ENCODE measurements around the gene RNF5. TPM values are rescaled to one million over a fixed set of nuclear protein-coding genes. Genes with fewer than 3 reads are reported as not detected.
A peak's percentile ranks its signal among the peaks of the same experiment; 100 is the strongest.
"Not testable (repeated sequence)": the region's sequence is repeated elsewhere in the genome, so short reads cannot be mapped to it uniquely, and the experiment has no call there.

RNF5 gene
- total and polyA plus RNA-seq, 2 of the 4 experiments (the other 2 are of a cell fraction) = 18.8 to 41.4 TPM

DNA sequence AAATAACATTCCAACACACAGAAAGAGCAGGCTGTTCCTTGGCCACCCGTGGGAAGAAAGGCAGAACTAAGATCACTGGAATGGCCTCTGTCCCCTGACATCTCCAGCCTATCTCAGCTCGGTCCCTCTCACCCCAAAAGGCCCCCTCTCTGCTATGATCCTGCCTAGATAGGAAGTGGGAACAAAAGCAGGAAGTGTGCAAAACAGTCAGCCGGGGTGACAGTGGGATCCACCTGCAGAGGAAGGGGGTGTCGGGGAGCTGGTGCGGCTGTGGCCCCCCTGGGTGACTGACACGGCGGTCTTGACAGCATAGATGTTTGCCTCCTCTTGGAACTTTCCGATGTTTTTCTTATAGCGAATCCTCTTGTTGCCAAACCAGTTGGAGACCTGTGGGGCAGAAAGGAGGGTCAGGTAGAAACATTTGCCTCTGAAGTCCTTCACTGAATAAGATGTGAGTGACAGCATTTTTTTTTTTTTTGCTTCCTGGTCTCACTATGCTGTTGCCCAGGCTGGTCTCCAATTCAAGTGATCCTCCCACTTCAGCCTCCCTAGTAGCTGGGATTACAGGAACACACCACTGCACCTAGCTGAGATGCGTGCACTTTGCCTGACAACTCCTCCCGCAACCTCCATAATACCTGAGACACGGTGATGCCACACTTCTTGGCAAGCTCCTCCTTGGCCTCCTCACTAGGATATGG lies 9.0 kb downstream of the RNF5 start (continued):
- TF ChIP-seq RCOR1 (IDR thresholded peaks at IDR 0.05; ENCODE audit: insufficient replicate concordance, low read length) = no peak

DNA sequence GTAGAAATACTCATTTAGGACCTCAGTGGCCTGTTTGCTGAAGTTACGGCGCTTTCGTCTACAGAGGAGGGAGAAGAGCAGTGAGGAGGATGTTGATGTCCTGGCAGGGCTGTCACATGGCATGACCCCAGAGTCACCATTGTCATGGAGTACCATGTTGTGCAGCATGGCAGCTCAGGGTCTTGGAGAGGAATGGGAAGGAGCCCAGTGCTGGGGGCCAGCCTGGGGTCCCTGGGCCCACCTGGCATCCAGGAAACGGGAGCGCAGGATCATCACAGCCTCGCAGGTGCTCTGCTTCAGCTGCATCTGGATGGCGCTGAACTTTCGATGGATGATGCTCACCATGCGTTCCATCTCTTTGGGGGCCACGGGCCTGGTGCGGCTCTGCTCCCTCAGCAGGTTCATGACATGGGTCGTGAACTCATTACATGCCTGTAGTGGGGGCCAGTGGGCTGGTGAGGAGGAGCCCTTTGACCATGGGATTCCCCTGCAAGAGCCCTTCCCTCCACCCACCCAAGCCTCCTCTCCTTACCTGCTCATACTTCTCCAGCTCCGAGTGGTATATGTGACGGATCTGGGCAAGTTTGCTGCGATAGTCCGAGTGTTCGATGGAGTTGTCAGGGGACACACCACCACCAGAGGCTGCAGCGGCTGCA lies 9.6 kb downstream of the RNF5 start:
- H3K9me3 ChIP-seq (ENCODE audit: control insufficient read depth, insufficient read depth, low read length); H3K9ac ChIP-seq (ENCODE audit: low read depth, low read length); H3K27me3 ChIP-seq (ENCODE audit: control insufficient read depth, insufficient read depth, low read length); H4K5ac ChIP-seq (ENCODE audit: low read depth, low read length); H3K18ac ChIP-seq (ENCODE audit: low read depth, low read length); H3K56ac ChIP-seq (ENCODE audit: extremely low read depth, insufficient read depth, low read length); H2AFZ ChIP-seq (replicated peaks; ENCODE audit: low read length, poor library complexity); H3K4me3 ChIP-seq (ENCODE audit: insufficient read depth, low read depth, low read length); H3K14ac ChIP-seq (replicated peaks; ENCODE audit: low read depth, low read length); H2BK5ac ChIP-seq (ENCODE audit: low read depth, low read length, poor library complexity, severe bottlenecking); H4K91ac ChIP-seq (ENCODE audit: insufficient read depth, low read depth, low read length); ATAC-seq (ENCODE audit: low read depth); H2BK15ac ChIP-seq (ENCODE audit: low read depth, low read length); DNase-seq; H3K23ac ChIP-seq (ENCODE audit: low read depth, low read length); dilution Hi-C loops (cut with HindIII; ENCODE audit: low sequenced_read_pairs, unreplicated experiment); H2AK9ac ChIP-seq (replicated peaks; ENCODE audit: low read depth, low read length, poor library complexity); H3K27ac ChIP-seq (ENCODE audit: insufficient read depth, low read length); H2BK20ac ChIP-seq (ENCODE audit: low read depth, low read length); BruUV-seq (replicated peaks); H2AK5ac ChIP-seq (ENCODE audit: low read depth, low read length); H4K20me1 ChIP-seq (ENCODE audit: insufficient read depth, low read length); H2BK120ac ChIP-seq (ENCODE audit: low read depth, low read length); H3K4ac ChIP-seq (ENCODE audit: low read depth, low read length): not testable (repeated sequence)
- POLR2A ChIA-PET (ENCODE audit: unreplicated experiment) = interaction anchor here (0.6 to 1.8 kb wide), 2 partner anchors 10 to 65 kb away, joined by 5 to 7 read pairs; no protein-coding TSS in a partner anchor
- H3K9me1 ChIP-seq (ENCODE audit: insufficient read depth, low read length) = peaks cover 15% of the 10 kb centered on the region
- H3K4me2 ChIP-seq (ENCODE audit: low read depth, low read length) = peak overlapping the region; percentile 43; the same call in 1 of the 2 replicates
- in situ Hi-C loops (cut with MboI; ENCODE audit: low sequenced_read_pairs) (loop anchor here (25.0 kb wide), 1 partner anchor 774 kb away; the partner anchor contains the start of genes BRD2 and HLA-DMA), intact Hi-C loops (cut with micrococcal nuclease) (loop anchor here (5.0 kb wide), 1 partner anchor 784 kb away; no protein-coding TSS in a partner anchor)
- H3K79me1 ChIP-seq (ENCODE audit: low read depth in 1 of 2, low read length in 2 of 2) = peaks cover 21 to 60% of the 10 kb centered on the region in 2 experiments
- peak overlapping the region in 1 of 2 experiments; percentile 27; a peak in 2 of 4 replicates for H4K8ac ChIP-seq (ENCODE audit: low read depth in 2 of 2, low read length in 2 of 2)
- WGBS, 2 experiments (ENCODE audit: extremely low coverage in 2 of 2, insufficient read length in 1 of 2) = no CpG with 5 or more reads among the region's 18 CpGs
- H3K4me1 ChIP-seq (ENCODE audit: control insufficient read depth, insufficient read depth, low read length) = peaks cover 11% of the 10 kb centered on the region
- peaks cover 29% of the 10 kb centered on the region for H3K36me3 ChIP-seq (ENCODE audit: control insufficient read depth, insufficient read depth, low read length)
- CTCF ChIA-PET = interaction anchor here (0.7 kb wide), 1 partner anchor 82 kb away, joined by 4 read pairs; no protein-coding TSS in a partner anchor

Measured in IMR-90 (cell line).